Lower leg skin (tissue), 4 donors: ENCODE results near the gene RUNX3. TPM values are rescaled to one million over a fixed set of nuclear protein-coding genes. Genes with fewer than 3 reads are reported as not detected.

Source experiments
- DNase-seq, 2 donors: peaks; one replicate each; pipeline ENCODE4 v3.0.0-alpha.2; 2019; ENCODE audit warnings: low spot score in 2 of 2
- H3K4me3 ChIP-seq: fragments of 200-600 bp; sonication (generic); 2 replicates; pipeline ENCODE4 v1.5.1; 2017; ENCODE audit warnings: mild to moderate bottlenecking, low read depth; ENCODE audit not compliant: poor library complexity, severe bottlenecking
- CTCF ChIP-seq, 3 donors: fragments of 450-650 bp; IDR thresholded peaks; one replicate each; pipeline ENCODE4 v1.5.1; 2016; ENCODE audit warnings: antibody characterized with exemption in 3 of 3, mild to moderate bottlenecking in 3 of 3, moderate library complexity in 2 of 3
- POLR2A ChIP-seq, 2 donors: fragments of 450-650 bp; IDR thresholded peaks; one replicate each; pipeline ENCODE4 v1.6.1; 2016 to 2017; ENCODE audit warnings: antibody characterized with exemption in 2 of 2, mild to moderate bottlenecking in 1 of 2, moderate library complexity in 1 of 2
- WGBS, 2 donors: methylation state at CpG; one replicate each; pipeline ENCODE4 v1.1.5; 2018; 5-methylcytosine and 5-hydroxymethylcytosine counted together
- intact Hi-C: fragments of 100-400 bp; cut with DNase I; formaldehyde crosslinking; loops from one replicate; pipeline ENCODE4 v1.15.0; 2023; ENCODE audit warnings: low total_unique reads
- total RNA-seq, 4 donors: library from RNA; depleted of rRNA; stranded (reverse); fragments of >200 nt; gene quantifications; one replicate each; pipeline ENCODE4 v1.1.0, GENCODE V29; 2016

The RUNX3 gene
- total RNA-seq, 4 donors from 2014 or later, result 6.1 to 24.4 (median 19.8) TPM

DNA sequence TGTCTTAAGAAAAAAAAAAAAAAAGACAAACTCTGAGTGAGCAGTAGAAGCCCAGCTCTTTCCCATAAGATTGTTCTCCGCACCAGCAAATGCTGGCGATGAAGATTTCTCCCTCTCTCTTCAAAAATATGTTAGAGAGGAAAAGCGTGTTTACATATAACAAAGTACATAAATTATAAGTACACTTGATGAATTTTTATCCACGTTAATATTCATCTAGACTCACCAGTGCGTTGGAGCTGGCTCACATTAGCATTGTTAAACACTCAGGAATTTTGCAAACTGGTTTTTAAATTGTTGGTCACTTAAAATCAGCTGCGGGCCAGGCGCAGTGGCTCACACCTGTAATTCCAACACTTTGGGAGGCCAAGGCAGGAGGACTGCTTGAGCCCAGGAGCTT, 56.0 kb downstream of the RUNX3 start:
- H3K4me3 ChIP-seq, result no peak overlapping the region
- WGBS, 2 donors, result 75 to 88% methylated on average over 7 of the region's 7 CpGs
- TF ChIP-seq POLR2A (IDR thresholded peaks at IDR 0.05), result no peak
- no peak for TF ChIP-seq CTCF (IDR thresholded peaks at IDR 0.05)
- no peak for DNase-seq
- intact Hi-C loops, result no loop called here

DNA sequence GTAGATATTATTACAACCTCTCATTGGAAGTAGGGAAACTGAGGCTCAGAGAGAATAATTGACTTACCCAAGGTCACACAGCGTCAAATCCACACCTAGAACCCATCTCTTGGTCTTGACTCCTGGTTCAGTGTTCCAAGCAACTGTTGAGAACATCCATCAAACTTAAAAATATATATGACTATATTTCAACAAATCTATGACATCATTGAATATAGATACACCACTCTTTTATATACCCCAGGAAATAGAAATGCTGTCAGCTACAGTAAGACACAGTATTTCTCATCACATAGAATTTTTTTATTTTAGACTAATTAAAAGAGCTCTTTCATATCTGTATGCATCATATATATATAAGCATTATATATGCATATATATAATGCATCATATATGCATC, 56.9 kb downstream of the RUNX3 start:
- no peak for DNase-seq
- intact Hi-C loops, result no loop called here
- no peak overlapping the region for H3K4me3 ChIP-seq
- TF ChIP-seq CTCF (IDR thresholded peaks at IDR 0.05) (no peak), POLR2A (IDR thresholded peaks at IDR 0.05) (no peak)
- WGBS, 2 donors, result 83 to 86% methylated on average over 1 of the region's 1 CpG

GRCh38 chr1:24872061-24872850, 57.8 kb downstream of the RUNX3 start:
- H3K4me3 ChIP-seq, result no peak overlapping the region
- 78 to 80% methylated on average over 15 to 19 of the region's 19 CpGs for WGBS, 2 donors
- DNase-seq, result peak in 1 of 2 donors; percentile 81

DNA sequence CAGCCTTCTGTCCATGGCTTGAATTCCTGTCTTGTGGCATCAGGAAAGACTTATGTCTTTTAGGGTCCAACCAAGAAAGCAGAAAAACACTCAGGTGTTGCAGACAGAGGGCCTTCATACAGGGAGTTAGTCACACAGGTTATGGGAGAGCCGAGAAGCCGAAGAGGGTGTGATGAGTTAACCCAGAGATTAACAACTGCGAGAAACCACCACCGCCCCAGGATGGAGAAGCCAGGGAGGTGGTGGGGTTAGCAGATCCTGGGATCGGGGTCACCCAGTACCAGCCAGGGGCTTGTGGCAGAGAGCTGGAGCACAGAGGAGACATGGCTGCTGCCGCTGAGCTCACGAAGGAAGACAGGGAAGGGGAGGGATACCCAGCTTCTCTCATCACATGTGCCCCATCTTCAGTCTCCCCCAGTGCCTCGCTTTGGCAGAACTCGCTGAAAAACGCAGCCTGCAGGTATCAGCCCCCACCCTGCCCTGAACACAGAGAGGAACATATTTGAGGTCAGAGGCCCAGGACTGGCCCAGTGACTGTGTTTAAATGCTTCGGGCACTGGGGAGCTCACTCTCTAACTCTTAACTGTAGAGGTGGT, 58.7 kb downstream of the RUNX3 start:
- 79 to 91% methylated on average over 11 of the region's 11 CpGs for WGBS, 2 donors
- TF ChIP-seq POLR2A (IDR thresholded peaks at IDR 0.05), result no peak
- TF ChIP-seq CTCF (IDR thresholded peaks at IDR 0.05), result no peak
- intact Hi-C loops, result no loop called here
- H3K4me3 ChIP-seq, result no peak overlapping the region
- peak in 1 of 2 donors; percentile 71 for DNase-seq

More at GRCh38 chr1:24872061-24872850, 57.8 kb downstream of the RUNX3 start:
- intact Hi-C loops, result no loop called here
- TF ChIP-seq CTCF (IDR thresholded peaks at IDR 0.05), result no peak
- no peak for TF ChIP-seq POLR2A (IDR thresholded peaks at IDR 0.05)

GRCh38 chr1:24870551-24871195, 59.4 kb downstream of the RUNX3 start:
- intact Hi-C loops, result no loop called here
- DNase-seq, result peak in 1 of 2 donors; percentile 82
- 63 to 65% methylated on average over 20 of the region's 20 CpGs for WGBS, 2 donors
- TF ChIP-seq POLR2A (IDR thresholded peaks at IDR 0.05) (no peak), CTCF (IDR thresholded peaks at IDR 0.05) (no peak)
- no peak overlapping the region for H3K4me3 ChIP-seq
